ENCODE measurements around the gene ZDHHC17. TPM values are rescaled to one million over a fixed set of nuclear protein-coding genes. Genes with fewer than 3 reads are reported as not detected.
"Not testable (repeated sequence)": the region's sequence is repeated elsewhere in the genome, so short reads cannot be mapped to it uniquely, and the experiment has no call there.

The ZDHHC17 gene
- total RNA-seq, 1 experiment from 2014 or later, result 50.1 TPM

GRCh38 chr12:76726626-76727025, 37.3 kb upstream of the ZDHHC17 start:
- H3K4me3 ChIP-seq (ENCODE audit: low read length), result no peak overlapping the region
- no peaks in the 10 kb centered on the region for H3K27me3 ChIP-seq (ENCODE audit: low read length)
- H3K9ac ChIP-seq (ENCODE audit: low read length), result no peak overlapping the region
- no peaks in the 10 kb centered on the region for H3K9me2 ChIP-seq (replicated peaks; ENCODE audit: insufficient read depth, low read length)
- no peak for DNase-seq
- H3K27ac ChIP-seq (ENCODE audit: low read length), result no peak overlapping the region
- no peaks in the 10 kb centered on the region for H4K20me1 ChIP-seq (ENCODE audit: insufficient read depth, low read depth, low read length)
- H3K4me2 ChIP-seq (ENCODE audit: low read depth, low read length, poor library complexity, severe bottlenecking), result no peak overlapping the region
- no peak overlapping the region for H2AFZ ChIP-seq (ENCODE audit: low read length)
- H3K36me3 ChIP-seq (ENCODE audit: insufficient read depth, low read length), result no peaks in the 10 kb centered on the region
- H3K4me1 ChIP-seq (ENCODE audit: low read length), result no peaks in the 10 kb centered on the region
- no peaks in the 10 kb centered on the region for H3K79me2 ChIP-seq (ENCODE audit: low read length)
- no peaks in the 10 kb centered on the region for H3K9me3 ChIP-seq (ENCODE audit: low read length)

DNA sequence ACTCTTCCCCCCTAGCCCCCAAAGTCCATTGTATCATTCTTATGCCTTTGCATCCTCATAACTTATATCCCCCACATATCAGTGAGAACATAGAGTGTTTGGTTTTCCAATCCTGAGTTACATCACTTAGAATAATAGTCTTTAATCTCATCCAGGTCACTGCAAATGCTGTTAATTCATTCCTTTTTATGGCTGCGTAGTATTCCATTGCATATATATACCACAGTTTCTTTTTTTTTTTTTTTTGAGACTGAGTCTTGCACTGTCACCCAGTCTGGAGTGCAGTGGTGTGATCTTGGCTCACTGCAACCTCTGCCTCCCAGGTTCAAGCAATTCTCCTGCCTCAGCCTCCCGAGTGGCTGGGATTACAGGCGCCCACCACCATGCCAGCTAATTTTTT, 31.7 kb upstream of the ZDHHC17 start:
- H3K27ac ChIP-seq (ENCODE audit: low read length); H3K9me3 ChIP-seq (ENCODE audit: low read length); H3K27me3 ChIP-seq (ENCODE audit: low read length); H3K36me3 ChIP-seq (ENCODE audit: insufficient read depth, low read length); H3K79me2 ChIP-seq (ENCODE audit: low read length); H2AFZ ChIP-seq (ENCODE audit: low read length); H3K4me1 ChIP-seq (ENCODE audit: low read length); H3K4me3 ChIP-seq (ENCODE audit: low read length); H3K9me2 ChIP-seq (replicated peaks; ENCODE audit: insufficient read depth, low read length); H4K20me1 ChIP-seq (ENCODE audit: insufficient read depth, low read depth, low read length); H3K9ac ChIP-seq (ENCODE audit: low read length); H3K4me2 ChIP-seq (ENCODE audit: low read depth, low read length, poor library complexity, severe bottlenecking); DNase-seq: not testable (repeated sequence)

GRCh38 chr12:76737689-76738088, 26.2 kb upstream of the ZDHHC17 start:
- H3K9me3 ChIP-seq (ENCODE audit: low read length); H3K27ac ChIP-seq (ENCODE audit: low read length); H3K9ac ChIP-seq (ENCODE audit: low read length); H4K20me1 ChIP-seq (ENCODE audit: insufficient read depth, low read depth, low read length); H2AFZ ChIP-seq (ENCODE audit: low read length); H3K4me1 ChIP-seq (ENCODE audit: low read length); H3K4me3 ChIP-seq (ENCODE audit: low read length); H3K27me3 ChIP-seq (ENCODE audit: low read length); H3K4me2 ChIP-seq (ENCODE audit: low read depth, low read length, poor library complexity, severe bottlenecking); H3K36me3 ChIP-seq (ENCODE audit: insufficient read depth, low read length); DNase-seq; H3K9me2 ChIP-seq (replicated peaks; ENCODE audit: insufficient read depth, low read length); H3K79me2 ChIP-seq (ENCODE audit: low read length): not testable (repeated sequence)

- Histone ChIP-seq H3K4me2 (ENCODE audit: low read depth, low read length, poor library complexity, severe bottlenecking) (no peak overlapping the region), H3K27ac (ENCODE audit: low read length) (no peak overlapping the region), H3K9me2 (replicated peaks; ENCODE audit: insufficient read depth, low read length) (no peaks in the 10 kb centered on the region), H3K36me3 (ENCODE audit: insufficient read depth, low read length) (no peaks in the 10 kb centered on the region), H3K9me3 (ENCODE audit: low read length) (no peaks in the 10 kb centered on the region), H3K4me1 (ENCODE audit: low read length) (no peaks in the 10 kb centered on the region), H3K9ac (ENCODE audit: low read length) (no peak overlapping the region), H3K27me3 (ENCODE audit: low read length) (no peaks in the 10 kb centered on the region), H2AFZ (ENCODE audit: low read length) (no peak overlapping the region; the same call in 1 of the 2 replicates), H3K79me2 (ENCODE audit: low read length) (no peaks in the 10 kb centered on the region), H3K4me3 (ENCODE audit: low read length) (no peak overlapping the region), H4K20me1 (ENCODE audit: insufficient read depth, low read depth, low read length) (no peaks in the 10 kb centered on the region)
- peak; percentile 64 for DNase-seq
Measured at GRCh38 chr12:76738824-76739579, 24.9 kb upstream of the ZDHHC17 start.

DNA sequence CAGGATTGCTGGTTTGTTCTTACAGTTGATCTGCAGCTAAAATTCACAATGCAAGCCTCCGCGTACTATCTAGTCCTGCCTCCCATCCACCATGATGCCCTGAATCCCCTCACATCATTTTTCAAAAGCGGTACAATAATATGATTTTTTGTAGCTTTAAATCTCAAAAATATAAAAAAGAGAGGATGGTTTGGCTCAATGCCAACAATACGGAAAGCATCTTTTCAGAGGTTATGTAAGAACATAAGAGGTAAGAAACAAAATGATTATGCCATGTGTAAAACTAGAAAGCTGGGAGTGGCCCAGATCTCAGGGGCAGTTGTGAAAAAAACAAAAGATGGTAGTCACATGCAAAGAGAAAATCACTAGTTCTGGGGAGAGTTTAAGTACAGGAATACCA, 24.0 kb upstream of the ZDHHC17 start:
- Histone ChIP-seq H3K79me2 (ENCODE audit: low read length) (no peaks in the 10 kb centered on the region), H3K4me1 (ENCODE audit: low read length) (no peaks in the 10 kb centered on the region), H3K27me3 (ENCODE audit: low read length) (no peaks in the 10 kb centered on the region), H3K9ac (ENCODE audit: low read length) (no peak overlapping the region), H3K4me2 (ENCODE audit: low read depth, low read length, poor library complexity, severe bottlenecking) (no peak overlapping the region), H3K4me3 (ENCODE audit: low read length) (no peak overlapping the region), H4K20me1 (ENCODE audit: insufficient read depth, low read depth, low read length) (no peaks in the 10 kb centered on the region), H3K9me2 (replicated peaks; ENCODE audit: insufficient read depth, low read length) (no peaks in the 10 kb centered on the region), H3K9me3 (ENCODE audit: low read length) (no peaks in the 10 kb centered on the region), H3K27ac (ENCODE audit: low read length) (no peak overlapping the region), H2AFZ (ENCODE audit: low read length) (no peak overlapping the region), H3K36me3 (ENCODE audit: insufficient read depth, low read length) (no peaks in the 10 kb centered on the region)
- DNase-seq, result no peak

- Histone ChIP-seq H3K4me2 (ENCODE audit: low read depth, low read length, poor library complexity, severe bottlenecking) (no peak overlapping the region), H3K4me3 (ENCODE audit: low read length) (no peak overlapping the region), H3K27me3 (ENCODE audit: low read length) (no peaks in the 10 kb centered on the region), H3K79me2 (ENCODE audit: low read length) (no peaks in the 10 kb centered on the region), H3K27ac (ENCODE audit: low read length) (no peak overlapping the region), H2AFZ (ENCODE audit: low read length) (no peak overlapping the region), H4K20me1 (ENCODE audit: insufficient read depth, low read depth, low read length) (no peaks in the 10 kb centered on the region), H3K4me1 (ENCODE audit: low read length) (peaks cover 5% of the 10 kb centered on the region), H3K9ac (ENCODE audit: low read length) (no peak overlapping the region), H3K36me3 (ENCODE audit: insufficient read depth, low read length) (no peaks in the 10 kb centered on the region), H3K9me2 (replicated peaks; ENCODE audit: insufficient read depth, low read length) (no peaks in the 10 kb centered on the region), H3K9me3 (ENCODE audit: low read length) (no peaks in the 10 kb centered on the region)
- no peak for DNase-seq
Measured at GRCh38 chr12:76740501-76740900, 23.4 kb upstream of the ZDHHC17 start.

- H3K9me2 ChIP-seq (replicated peaks; ENCODE audit: insufficient read depth, low read length), result no peaks in the 10 kb centered on the region
- no peaks in the 10 kb centered on the region for H4K20me1 ChIP-seq (ENCODE audit: insufficient read depth, low read depth, low read length)
- no peaks in the 10 kb centered on the region for H3K27me3 ChIP-seq (ENCODE audit: low read length)
- no peaks in the 10 kb centered on the region for H3K9me3 ChIP-seq (ENCODE audit: low read length)
- H3K9ac ChIP-seq (ENCODE audit: low read length), result no peak overlapping the region
- no peak overlapping the region for H3K4me3 ChIP-seq (ENCODE audit: low read length)
- no peaks in the 10 kb centered on the region for H3K36me3 ChIP-seq (ENCODE audit: insufficient read depth, low read length)
- no peak overlapping the region for H2AFZ ChIP-seq (ENCODE audit: low read length)
- H3K27ac ChIP-seq (ENCODE audit: low read length), result no peak overlapping the region
- H3K79me2 ChIP-seq (ENCODE audit: low read length), result no peaks in the 10 kb centered on the region
- no peak for DNase-seq
- H3K4me2 ChIP-seq (ENCODE audit: low read depth, low read length, poor library complexity, severe bottlenecking), result no peak overlapping the region
- peaks cover 5% of the 10 kb centered on the region for H3K4me1 ChIP-seq (ENCODE audit: low read length)
Measured at GRCh38 chr12:76745343-76745742, 18.6 kb upstream of the ZDHHC17 start.

DNA sequence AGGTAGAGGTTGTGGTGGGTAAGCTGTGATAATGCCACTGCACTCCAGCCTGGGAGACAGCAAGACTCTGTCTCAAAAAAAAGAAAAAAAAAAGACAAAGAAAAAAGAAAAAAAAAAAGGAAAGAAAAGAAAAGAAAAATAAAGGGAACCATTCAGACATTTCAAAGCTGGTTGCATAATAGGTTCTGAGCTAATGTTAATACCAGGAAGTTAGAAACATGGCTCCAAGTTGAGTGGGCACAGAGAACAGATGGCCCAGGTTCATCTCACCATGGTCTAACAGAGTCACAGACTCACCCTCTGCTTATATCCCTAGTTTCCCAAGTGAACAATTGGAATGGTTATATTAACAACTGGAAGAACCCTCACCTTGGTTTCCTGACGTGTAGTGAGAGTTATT, 17.4 kb upstream of the ZDHHC17 start:
- Histone ChIP-seq H3K27ac (ENCODE audit: low read length) (no peak overlapping the region), H3K4me3 (ENCODE audit: low read length) (no peak overlapping the region), H3K9me2 (replicated peaks; ENCODE audit: insufficient read depth, low read length) (no peaks in the 10 kb centered on the region), H2AFZ (ENCODE audit: low read length) (no peak overlapping the region), H3K9me3 (ENCODE audit: low read length) (no peaks in the 10 kb centered on the region), H3K4me1 (ENCODE audit: low read length) (peaks cover 5% of the 10 kb centered on the region), H3K36me3 (ENCODE audit: insufficient read depth, low read length) (no peaks in the 10 kb centered on the region), H3K27me3 (ENCODE audit: low read length) (no peaks in the 10 kb centered on the region), H4K20me1 (ENCODE audit: insufficient read depth, low read depth, low read length) (no peaks in the 10 kb centered on the region), H3K79me2 (ENCODE audit: low read length) (no peaks in the 10 kb centered on the region), H3K4me2 (ENCODE audit: low read depth, low read length, poor library complexity, severe bottlenecking) (no peak overlapping the region), H3K9ac (ENCODE audit: low read length) (no peak overlapping the region)
- DNase-seq, result no peak

Data from Karpas-422 (cell line).